GM21515 (cell line): ENCODE data around the gene EIF2AK3.
"Not testable (repeated sequence)": the region's sequence is repeated elsewhere in the genome, so short reads cannot be mapped to it uniquely, and the experiment has no call there.

Experiments used
- ATAC-seq: cut with Tn5 transposase; IDR thresholded peaks from one replicate; pipeline ENCODE4 v1.9.1; 2021; ENCODE audit not compliant: unreplicated experiment

EIF2AK3 gene

DNA sequence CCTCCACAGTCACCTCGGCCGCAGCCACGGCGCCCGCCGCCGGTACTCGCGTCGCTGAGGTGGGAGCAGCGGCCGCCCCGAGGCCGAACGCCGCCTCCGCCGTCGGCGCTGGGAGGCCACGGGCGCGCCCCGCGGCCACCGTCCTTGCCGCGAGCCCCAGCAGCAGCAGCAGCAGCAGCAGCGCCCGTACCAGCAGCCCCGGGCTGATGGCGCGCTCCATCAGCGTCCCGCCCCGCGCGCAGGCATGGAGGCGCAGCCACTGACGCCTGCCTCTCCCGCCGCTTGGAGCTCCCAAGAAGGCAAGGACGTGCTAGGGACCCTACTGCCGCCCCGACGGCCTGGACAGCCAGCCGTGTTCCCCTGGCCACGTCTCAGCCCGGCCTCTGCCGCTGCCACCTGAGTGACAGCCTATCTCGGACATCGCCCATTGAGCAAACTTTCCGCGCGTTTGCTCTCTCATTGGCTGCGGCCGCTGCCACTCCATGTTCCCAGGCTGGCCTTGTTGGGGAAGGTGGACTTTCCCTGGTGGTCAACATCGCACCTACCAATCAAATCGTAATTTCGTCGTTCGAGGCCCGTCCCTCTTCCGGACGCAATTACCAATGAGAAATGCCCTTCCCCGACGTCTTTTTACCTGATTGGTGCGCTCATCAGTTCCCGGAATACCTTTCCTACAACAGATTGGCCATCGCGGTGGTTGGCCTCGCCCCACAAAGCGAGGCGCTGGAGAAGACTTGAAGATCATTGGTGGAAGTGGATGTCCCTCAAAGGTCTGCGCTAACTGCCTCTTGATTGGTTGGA is at the start of gene EIF2AK3:
TSS of gene EIF2AK3 (minus strand) at position 410 of the 801 bp plus-strand sequence. CDS start at position 220, 190 bp downstream.
- peak; percentile 89 for ATAC-seq

- no peak for ATAC-seq
Observed at GRCh38 chr2:88673363-88673762, 46.1 kb upstream of the EIF2AK3 start.

DNA sequence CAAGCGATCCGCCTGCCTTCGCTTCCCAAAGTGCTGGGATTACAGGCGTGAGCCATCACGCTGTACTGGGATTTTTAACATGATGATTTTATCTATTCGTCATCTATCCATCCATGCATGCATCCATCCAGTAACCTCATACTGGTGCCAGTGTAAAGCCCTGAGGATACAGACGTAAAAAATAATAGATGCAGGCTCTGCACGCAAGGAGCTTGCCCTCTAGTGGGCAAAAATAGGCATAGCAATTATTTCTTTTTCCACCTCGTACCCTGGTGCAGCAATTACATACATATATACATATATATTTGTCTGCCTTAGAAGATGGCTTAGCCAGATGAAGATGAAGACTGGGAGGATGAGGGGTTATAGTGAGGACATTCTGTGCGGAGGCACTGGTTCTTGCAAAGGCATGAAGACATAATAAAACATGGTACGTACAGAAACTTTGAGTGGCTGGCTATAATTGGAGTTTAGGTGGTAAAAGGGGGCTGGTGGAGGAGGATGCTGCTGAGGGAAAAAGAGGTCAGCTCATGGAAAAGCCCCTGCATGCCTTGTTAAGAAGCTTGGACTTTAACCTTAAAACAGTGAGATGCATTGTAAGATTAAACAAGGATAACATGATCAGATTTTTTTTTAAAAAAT is 44.6 kb upstream of the EIF2AK3 start:
- ATAC-seq, result no peak

GRCh38 chr2:88669482-88670214 is 42.4 kb upstream of the EIF2AK3 start:
- ATAC-seq, result peak; percentile 80

DNA sequence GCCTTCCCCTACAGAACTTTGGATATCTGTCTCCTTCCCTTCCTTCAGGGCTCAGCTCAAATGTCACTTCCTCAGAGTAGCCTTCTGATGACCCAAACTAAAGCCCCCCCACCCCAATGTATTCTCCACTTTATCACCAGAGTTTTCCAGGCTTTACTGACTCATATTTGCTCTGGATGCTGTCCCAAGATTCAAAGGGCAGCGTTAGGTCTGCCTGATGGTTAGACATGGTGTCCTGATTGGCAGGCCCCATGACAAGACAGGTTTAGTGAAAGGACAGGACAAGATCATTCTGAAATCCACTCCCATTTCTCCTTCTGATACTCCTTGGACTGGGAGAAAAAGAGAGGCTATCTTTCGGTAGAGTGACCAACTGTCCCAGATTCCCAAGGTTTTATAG is 41.6 kb upstream of the EIF2AK3 start:
- ATAC-seq, result no peak

DNA sequence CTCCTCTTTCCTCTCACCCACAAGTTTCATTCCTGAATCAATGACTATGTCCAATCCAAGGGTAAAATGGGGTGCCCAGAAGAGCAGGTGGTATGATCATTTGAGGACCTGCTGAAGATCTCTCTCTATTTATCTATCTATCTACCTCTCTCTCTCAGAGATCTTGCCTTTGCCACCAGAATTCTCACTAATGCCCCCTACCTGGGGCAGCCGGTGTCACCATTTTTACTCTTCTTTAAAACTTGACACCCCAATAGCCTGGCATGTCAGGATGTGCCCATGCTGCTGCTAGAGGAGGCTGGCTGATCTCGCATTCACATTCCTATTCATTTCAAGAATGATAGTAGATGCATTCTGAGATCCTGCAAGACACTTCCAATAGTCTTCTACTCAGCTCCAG is 40.0 kb upstream of the EIF2AK3 start:
- no peak for ATAC-seq

DNA sequence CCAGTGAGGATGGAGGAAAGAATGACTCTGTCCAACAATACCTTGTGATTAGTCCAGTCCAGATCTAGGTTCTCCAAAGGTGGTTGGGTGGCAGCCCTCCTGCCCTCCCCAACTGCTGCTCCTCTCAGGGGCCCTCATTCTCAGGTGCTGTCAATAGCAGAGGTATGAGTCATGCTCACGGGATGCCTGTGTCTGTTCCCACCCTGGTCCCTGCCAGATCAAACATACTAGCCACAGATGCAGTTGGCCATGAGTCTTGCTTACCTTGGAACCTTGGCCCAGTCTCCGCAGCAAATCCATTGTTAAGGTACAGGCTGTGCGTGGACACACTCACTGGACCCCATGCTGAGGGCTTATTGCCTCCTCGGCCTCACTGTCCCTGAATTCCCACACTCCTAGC is 39.3 kb upstream of the EIF2AK3 start:
- ATAC-seq, result no peak

GRCh38 chr2:88660622-88661021 is 33.4 kb upstream of the EIF2AK3 start:
- no peak for ATAC-seq

GRCh38 chr2:88659538-88659915 is 32.3 kb upstream of the EIF2AK3 start:
- no peak for ATAC-seq

DNA sequence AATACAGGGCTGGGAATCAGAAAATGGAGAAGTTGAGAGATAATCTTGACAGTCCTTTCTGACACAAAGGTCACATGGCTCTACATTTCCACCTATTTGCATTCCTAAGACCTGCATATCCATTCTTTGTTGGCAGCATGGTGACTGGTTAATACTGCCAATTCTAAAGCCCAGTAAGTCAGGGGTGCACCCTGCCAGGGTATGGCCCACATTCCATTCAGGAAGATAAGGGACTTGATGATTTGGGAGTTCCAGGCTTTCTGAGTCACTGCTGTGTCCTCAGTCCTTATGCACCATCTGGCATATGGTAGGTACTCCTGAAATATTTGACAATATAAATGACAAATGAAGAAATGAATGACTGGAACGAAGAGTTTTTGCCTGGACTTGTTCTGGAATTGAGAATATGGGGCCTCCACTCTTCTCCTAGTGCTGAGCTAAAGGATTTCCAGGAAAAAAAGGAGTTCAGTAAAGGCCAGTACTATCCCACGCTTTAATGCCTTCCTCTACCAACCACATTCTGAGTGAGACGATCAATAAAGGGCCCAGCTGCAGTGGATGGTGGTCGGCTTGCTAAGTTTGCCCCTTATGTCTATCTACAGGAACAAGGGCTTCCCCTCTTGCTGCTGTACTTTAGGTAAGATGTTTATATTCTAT is 31.7 kb upstream of the EIF2AK3 start:
- ATAC-seq, result no peak

DNA sequence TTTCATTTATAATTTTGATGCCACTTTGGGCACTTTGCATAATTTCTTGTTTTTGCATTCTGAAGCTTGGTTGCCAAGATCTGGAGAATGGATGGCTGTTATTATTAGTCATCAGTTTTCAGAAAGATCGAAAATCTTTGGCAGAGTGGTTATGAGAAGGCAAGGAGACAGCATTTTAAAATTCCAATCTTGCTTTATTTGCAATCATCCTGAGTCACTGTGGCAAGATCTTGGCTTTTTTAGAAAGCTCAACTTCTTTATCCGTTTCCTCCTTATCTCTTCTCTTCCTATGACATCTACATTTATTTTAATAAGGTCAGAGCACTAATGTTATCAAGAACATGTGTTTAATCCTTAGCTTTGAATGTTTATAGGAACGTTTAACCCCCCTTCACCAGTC is 31.1 kb upstream of the EIF2AK3 start:
- ATAC-seq, result no peak

GRCh38 chr2:88657131-88657530 is 29.9 kb upstream of the EIF2AK3 start:
- ATAC-seq, result no peak

GRCh38 chr2:88656690-88657089 is 29.4 kb upstream of the EIF2AK3 start:
- ATAC-seq, result no peak

DNA sequence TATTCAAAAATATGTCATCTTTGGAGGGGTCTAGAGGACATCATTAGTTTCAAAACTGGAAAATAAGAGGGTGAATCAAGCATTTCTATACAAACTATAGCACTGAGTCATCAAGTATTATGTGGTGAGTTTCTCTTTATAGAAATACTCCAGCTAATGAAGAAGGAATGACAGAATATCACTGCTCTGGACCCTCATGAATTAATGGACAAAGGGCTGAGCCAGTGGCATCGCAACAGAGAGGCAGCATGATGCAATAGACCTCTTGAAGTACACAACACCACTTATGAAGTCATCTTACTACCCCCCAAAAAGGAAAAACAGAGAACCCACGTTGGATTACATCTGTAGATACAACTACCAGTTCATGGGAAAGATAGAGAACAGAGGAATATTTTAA is 27.4 kb upstream of the EIF2AK3 start:
- ATAC-seq, result no peak

- no peak for ATAC-seq
Observed at GRCh38 chr2:88651646-88652045, 24.4 kb upstream of the EIF2AK3 start.

DNA sequence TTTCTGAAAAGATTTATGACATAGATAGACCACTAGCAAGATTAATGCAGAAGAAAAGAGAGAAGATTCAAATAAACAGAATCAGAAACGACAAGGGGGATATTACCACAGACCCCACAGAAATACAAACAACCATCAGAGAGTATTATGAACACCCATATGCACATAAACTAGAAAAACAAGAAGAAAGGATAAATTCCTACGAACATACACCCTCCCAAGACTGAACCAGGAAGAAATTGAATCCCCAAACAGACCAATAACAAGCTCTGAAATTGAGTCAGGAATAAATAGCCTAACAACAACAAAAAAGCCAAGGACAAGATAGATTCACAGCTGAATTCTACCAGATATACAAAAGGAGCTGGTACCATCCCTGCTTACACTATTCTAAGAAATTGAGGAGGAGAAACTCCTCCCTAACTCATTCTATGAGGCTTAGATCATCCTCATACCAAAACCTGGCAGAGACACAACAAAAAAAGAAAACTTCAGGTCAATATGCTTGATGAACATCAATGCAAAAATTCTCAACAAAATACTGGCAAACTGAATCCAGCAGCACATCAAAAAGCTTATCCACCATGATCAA is 18.1 kb upstream of the EIF2AK3 start:
- not testable (repeated sequence) for ATAC-seq

DNA sequence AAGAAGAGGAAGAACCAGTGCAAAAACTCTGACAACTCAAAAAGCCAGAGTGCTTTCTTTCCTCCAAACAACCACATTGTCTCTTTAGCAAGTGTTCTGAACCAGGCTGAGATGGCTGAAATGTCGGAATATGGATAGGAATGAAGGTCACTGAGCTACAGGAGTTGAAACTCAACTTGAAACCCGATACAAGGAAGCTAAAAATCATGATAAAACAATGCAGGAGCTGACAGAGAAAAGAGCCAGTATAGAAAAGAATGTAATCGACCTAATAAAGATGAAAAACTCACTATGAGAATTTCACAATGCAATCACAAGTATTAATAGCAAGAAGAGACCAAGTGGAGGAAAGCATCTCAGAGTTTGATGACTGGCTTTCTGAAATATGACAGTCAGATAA is 15.0 kb upstream of the EIF2AK3 start:
- no peak for ATAC-seq

DNA sequence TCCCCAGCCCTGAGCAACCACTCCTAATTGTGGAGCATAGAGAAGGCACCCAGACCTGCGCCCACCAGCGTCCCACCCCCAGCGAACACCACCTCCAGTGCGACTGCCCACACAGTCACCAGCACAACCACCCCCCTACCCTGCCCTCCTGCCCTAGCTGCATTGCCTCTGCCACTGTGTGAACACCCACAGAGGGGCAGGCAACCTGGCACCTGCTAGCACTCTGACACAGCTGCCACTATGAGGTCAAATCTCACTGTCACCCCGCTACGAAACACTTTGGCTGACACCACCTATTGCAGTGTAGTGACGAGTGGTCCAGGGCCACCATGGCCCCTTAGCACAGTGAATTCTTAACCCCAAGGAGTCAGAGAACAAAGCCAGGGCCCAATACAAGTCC is 14.1 kb upstream of the EIF2AK3 start:
- ATAC-seq, result no peak

DNA sequence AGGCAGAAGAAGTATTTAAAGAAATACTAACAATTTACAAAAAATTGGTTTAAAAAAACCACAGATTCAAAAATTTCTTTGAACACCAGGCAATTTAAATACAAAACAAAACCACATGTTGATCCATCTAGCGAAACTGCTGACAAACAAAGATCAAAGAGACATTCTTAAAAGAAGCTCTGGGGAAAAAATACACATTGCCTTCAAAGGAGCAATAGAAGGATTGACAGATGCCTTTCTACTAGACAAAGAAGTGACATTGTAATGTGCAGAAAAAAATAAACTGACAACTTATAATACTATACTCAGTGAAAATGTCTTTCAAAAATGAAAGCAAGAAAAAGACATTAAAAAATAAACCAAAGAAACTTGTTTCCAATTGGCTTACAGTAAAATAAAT is 12.6 kb upstream of the EIF2AK3 start:
- ATAC-seq, result no peak

DNA sequence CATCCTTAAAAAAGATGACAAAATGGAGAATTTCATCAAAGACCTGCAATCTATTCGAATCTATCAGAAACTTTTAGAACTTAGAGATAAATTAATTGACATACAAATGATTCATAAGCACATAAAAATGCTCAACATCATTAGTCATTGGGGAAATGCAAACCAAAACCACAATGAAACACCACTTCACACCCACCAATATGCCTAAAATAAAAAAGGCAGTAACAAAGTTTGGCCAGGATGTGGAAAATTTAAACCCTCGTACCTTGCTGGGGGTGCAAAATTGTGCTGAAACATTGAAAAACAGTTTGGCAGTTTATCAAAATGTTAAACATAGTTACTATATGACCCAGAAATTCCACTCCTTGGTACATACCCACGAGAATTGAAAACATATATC is 11.5 kb upstream of the EIF2AK3 start:
- no peak for ATAC-seq

DNA sequence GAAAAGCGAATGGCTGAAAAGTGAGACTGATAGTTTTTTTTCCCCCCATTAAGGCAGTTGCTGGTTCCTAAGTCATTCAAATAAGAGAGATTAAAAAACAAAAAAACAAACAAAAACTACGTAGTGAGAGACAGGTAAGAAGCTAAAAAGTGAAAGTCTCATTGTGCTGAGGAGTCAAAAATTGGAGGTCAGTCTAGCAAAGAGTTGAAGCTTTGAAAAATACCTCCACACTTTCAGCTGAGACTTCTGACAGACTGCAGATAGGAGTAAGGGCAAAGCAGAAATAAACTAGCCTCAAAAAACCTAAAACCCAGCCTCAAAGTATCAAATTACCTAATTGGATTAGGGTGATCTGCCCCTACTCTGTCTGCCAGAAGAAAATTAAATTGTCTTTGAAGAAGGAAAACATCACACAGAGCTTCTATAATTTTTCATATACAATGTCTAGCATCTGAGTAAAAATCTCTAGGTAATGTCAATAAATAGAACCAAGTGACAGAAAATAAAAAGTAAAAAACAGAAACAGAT is 10.9 kb upstream of the EIF2AK3 start:
- no peak for ATAC-seq
